Choroid plexus epithelial cell (primary cell): ENCODE data around the gene ICE2.

Experiments used
- DNase-seq: peaks from one replicate; pipeline ENCODE4 v3.0.0-alpha.2; 2010; ENCODE audit warnings: low read depth
- H3K4me3 ChIP-seq: 2 replicates; pipeline ENCODE4 v1.5.1; 2011; ENCODE audit warnings: low read depth, mild to moderate bottlenecking, control low read depth, low read length, moderate library complexity
- TF ChIP-seq, protein P1 (sequence below): conservative IDR thresholded peaks from 2 replicates; pipeline ENCODE4 v1.5.1; 2011; ENCODE audit warnings: low read depth, mild to moderate bottlenecking, control low read depth, inconsistent platforms, low read length, moderate library complexity

Gene ICE2

GRCh38 chr15:60390231-60390630, 88.7 kb downstream of the ICE2 start:
- TF ChIP-seq, protein P1, sequence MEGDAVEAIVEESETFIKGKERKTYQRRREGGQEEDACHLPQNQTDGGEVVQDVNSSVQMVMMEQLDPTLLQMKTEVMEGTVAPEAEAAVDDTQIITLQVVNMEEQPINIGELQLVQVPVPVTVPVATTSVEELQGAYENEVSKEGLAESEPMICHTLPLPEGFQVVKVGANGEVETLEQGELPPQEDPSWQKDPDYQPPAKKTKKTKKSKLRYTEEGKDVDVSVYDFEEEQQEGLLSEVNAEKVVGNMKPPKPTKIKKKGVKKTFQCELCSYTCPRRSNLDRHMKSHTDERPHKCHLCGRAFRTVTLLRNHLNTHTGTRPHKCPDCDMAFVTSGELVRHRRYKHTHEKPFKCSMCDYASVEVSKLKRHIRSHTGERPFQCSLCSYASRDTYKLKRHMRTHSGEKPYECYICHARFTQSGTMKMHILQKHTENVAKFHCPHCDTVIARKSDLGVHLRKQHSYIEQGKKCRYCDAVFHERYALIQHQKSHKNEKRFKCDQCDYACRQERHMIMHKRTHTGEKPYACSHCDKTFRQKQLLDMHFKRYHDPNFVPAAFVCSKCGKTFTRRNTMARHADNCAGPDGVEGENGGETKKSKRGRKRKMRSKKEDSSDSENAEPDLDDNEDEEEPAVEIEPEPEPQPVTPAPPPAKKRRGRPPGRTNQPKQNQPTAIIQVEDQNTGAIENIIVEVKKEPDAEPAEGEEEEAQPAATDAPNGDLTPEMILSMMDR, result no peak
- no peak overlapping the region for H3K4me3 ChIP-seq
- peak; percentile 14 for DNase-seq

- peak; percentile 47 for DNase-seq
- TF ChIP-seq, protein P1, result no peak
- peak overlapping the region; percentile 22 for H3K4me3 ChIP-seq
These were observed 89.5 kb downstream of the ICE2 start for GRCh38 chr15:60389261-60390077.

GRCh38 chr15:60387321-60387720, 91.6 kb downstream of the ICE2 start:
- no peak for DNase-seq
- H3K4me3 ChIP-seq, result no peak overlapping the region
- TF ChIP-seq, protein P1, result no peak

GRCh38 chr15:60386615-60387014, 92.3 kb downstream of the ICE2 start:
- H3K4me3 ChIP-seq, result no peak overlapping the region
- peak; percentile 2 for DNase-seq
- TF ChIP-seq, protein P1, result no peak

- no peak overlapping the region for H3K4me3 ChIP-seq
- DNase-seq, result peak; percentile 33
- TF ChIP-seq, protein P1, result no peak
These were observed 93.1 kb downstream of the ICE2 start for GRCh38 chr15:60385620-60386552.

GRCh38 chr15:60384526-60385126, 94.3 kb downstream of the ICE2 start:
- H3K4me3 ChIP-seq, result no peak overlapping the region
- no peak for DNase-seq
- TF ChIP-seq, protein P1, result no peak
